ENCODE results near the gene FIZ1.

The FIZ1 gene

GRCh38 chr19:55643003-55643886 lies 43.9 kb upstream of the FIZ1 start, which contains the start of gene ZNF581 (continued):
- peak; percentile 48; the same call in 1 of the 2 replicates for TF ChIP-seq WT1 (tag by site-specific recombination; IDR thresholded peaks at IDR 0.05)
- no peak for TF ChIP-seq ZNF16 (tag by site-specific recombination; IDR thresholded peaks at IDR 0.05; ENCODE audit: low read depth)
- TF ChIP-seq TCF7L2 (IDR thresholded peaks at IDR 0.05; ENCODE audit: borderline replicate concordance, low read depth, low read length): no peak
- TF ChIP-seq ZNF664 (tag by site-specific recombination; IDR thresholded peaks at IDR 0.05): peak; percentile 51; the same call in 1 of the 2 replicates
- TF ChIP-seq ZNF341 (tag by site-specific recombination; IDR thresholded peaks at IDR 0.05; ENCODE audit: low read depth): peak; percentile 95
- TF ChIP-seq BCL6B (tag by site-specific recombination; IDR thresholded peaks at IDR 0.05): no peak
- peak; percentile 62; the same call in 1 of the 2 replicates for TF ChIP-seq HIC1 (tag by site-specific recombination; IDR thresholded peaks at IDR 0.05)
- TF ChIP-seq ZNF571 (tag by site-specific recombination; IDR thresholded peaks at IDR 0.05): no peak

- peaks cover 25% of the 10 kb centered on the region for H3K4me1 ChIP-seq (ENCODE audit: control insufficient read depth, insufficient read depth, low read length)
- H3K36me3 ChIP-seq (ENCODE audit: control insufficient read depth in 2 of 2, insufficient read depth in 1 of 2, low read length in 2 of 2): peaks cover 17 to 29% of the 10 kb centered on the region in 2 experiments; a peak in 2 of 3 replicates
- ChIA-PET POLR2A (interaction anchor here (0.6 to 2.2 kb wide), 7 partner anchors 8 to 43 kb away, joined by 3 to 36 read pairs (median 5); partner anchors contain the start of genes FIZ1, U2AF2 and ZNF784), CTCF (interaction anchor here (0.7 to 1.9 kb wide), 5 partner anchors 8 to 51 kb away, joined by 3 to 8 read pairs (median 4); no protein-coding TSS in a partner anchor)
- peak overlapping the region; percentile 83 for H3K27ac ChIP-seq (ENCODE audit: extremely low read depth, low read depth, low read length)
- H3K9me3 ChIP-seq (ENCODE audit: control insufficient read depth, insufficient read depth, low read depth, low read length): no peaks in the 10 kb centered on the region
- H3K4me3 ChIP-seq (ENCODE audit: low read depth, low read length): peak overlapping the region; percentile 61
- TF ChIP-seq ZNF449 (tag by site-specific recombination; IDR thresholded peaks at IDR 0.05): no peak
- no peak; the same call in 1 of the 2 replicates for TF ChIP-seq ZNF398 (tag by site-specific recombination; IDR thresholded peaks at IDR 0.05)
- peak; percentile 77 for TF ChIP-seq ZNF335 (tag by site-specific recombination; conservative IDR thresholded peaks at IDR 0.05)
- TF ChIP-seq ZBTB11 (tag by site-specific recombination; conservative IDR thresholded peaks at IDR 0.05; ENCODE audit: low read depth): 0 out of 2 replicates have a peak, but pooled peaks have one; percentile 12
- peak; percentile 38; the same call in 1 of the 2 replicates for TF ChIP-seq ZBTB10 (tag by site-specific recombination; IDR thresholded peaks at IDR 0.05)
- TF ChIP-seq ZNF677 (tag by site-specific recombination; IDR thresholded peaks at IDR 0.05): 0 out of 2 replicates have a peak, but pooled peaks have one; percentile 36
- TF ChIP-seq ZBTB20 (tag by site-specific recombination; IDR thresholded peaks at IDR 0.05): peak; percentile 16; the same call in 1 of the 2 replicates
- peak; percentile 18 for TF ChIP-seq SP2 (tag by site-specific recombination; IDR thresholded peaks at IDR 0.05)
- TF ChIP-seq SCRT2 (tag by site-specific recombination; IDR thresholded peaks at IDR 0.05): peak; percentile 26; the same call in 1 of the 2 replicates
- TF ChIP-seq ZNF366 (tag by site-specific recombination; conservative IDR thresholded peaks at IDR 0.05): peak; percentile 39
- peak; percentile 93 for TF ChIP-seq PRDM1 (tag by site-specific recombination; IDR thresholded peaks at IDR 0.05)
Observed at GRCh38 chr19:55642153-55643002, 43.1 kb upstream of the FIZ1 start.

Measured in HEK293 (cell line).